CD14-positive monocyte (primary cell): Measurements from ENCODE around the gene SETD1B. TPM values are rescaled to one million over a fixed set of nuclear protein-coding genes. Genes with fewer than 3 reads are reported as not detected.

Source experiments
- DNase-seq, 3 donors: peaks; one replicate each; pipeline ENCODE4 v3.0.0-alpha.2; 2011 to 2022
- H2AFZ ChIP-seq: 2 replicates; pipeline ENCODE4 v1.6.0; 2012; ENCODE audit warnings: mild to moderate bottlenecking, low read depth, low read length, inconsistent platforms; ENCODE audit not compliant: insufficient read depth, poor library complexity, severe bottlenecking
- H3K27ac ChIP-seq, 2 donors: 1 replicate in 1 of 2; 2 replicates in 1 of 2; pipeline ENCODE4 v1.5.1; 2012 to 2013; ENCODE audit warnings: low read length in 2 of 2, control low read depth in 1 of 2, inconsistent platforms in 1 of 2, low read depth in 1 of 2, mild to moderate bottlenecking in 1 of 2
- H3K27me3 ChIP-seq, 2 donors: one replicate each; pipeline versions ENCODE4 v1.6.0 to v1.6.1; 2011 to 2013; ENCODE audit warnings: low read length in 2 of 2; ENCODE audit not compliant: control insufficient read depth in 2 of 2, insufficient read depth in 2 of 2
- H3K36me3 ChIP-seq, 2 donors: replicated peaks in 1 of 2; 1 replicate in 1 of 2; 2 replicates in 1 of 2; pipeline versions ENCODE4 v1.5.1 to v1.6.1; 2012 to 2013; ENCODE audit warnings: low read length in 2 of 2, control low read depth in 1 of 2, inconsistent platforms in 1 of 2, mild to moderate bottlenecking in 1 of 2; ENCODE audit not compliant: insufficient read depth in 2 of 2, control insufficient read depth in 1 of 2
- H3K4me1 ChIP-seq, 2 donors: 1 replicate in 1 of 2; 2 replicates in 1 of 2; pipeline versions ENCODE4 v1.5.1 to v1.6.1; 2012 to 2013; ENCODE audit warnings: low read length in 2 of 2, control low read depth in 1 of 2, inconsistent platforms in 1 of 2, mild to moderate bottlenecking in 1 of 2, moderate library complexity in 1 of 2; ENCODE audit not compliant: insufficient read depth in 2 of 2, control insufficient read depth in 1 of 2
- H3K4me2 ChIP-seq: replicated peaks from 2 replicates; pipeline ENCODE3; 2012; ENCODE audit warnings: low read length, moderate library complexity, mild to moderate bottlenecking; ENCODE audit not compliant: poor library complexity, severe bottlenecking; ENCODE audit errors: extremely low read depth
- H3K4me3 ChIP-seq, 3 experiments: fragments of 200-600 bp in 1 of 3; sonication (generic) in 1 of 3; replicated peaks in 1 of 3; 1 replicate in 2 of 3; 2 replicates in 1 of 3; pipeline ENCODE4 v1.5.1; 2011 to 2013; ENCODE audit warnings: low read length in 3 of 3, mild to moderate bottlenecking in 3 of 3, control low read depth in 2 of 3, low read depth in 2 of 3, inconsistent platforms in 1 of 3, moderate library complexity in 1 of 3
- H3K79me2 ChIP-seq: 2 replicates; pipeline ENCODE4 v1.6.0; 2012; ENCODE audit warnings: mild to moderate bottlenecking, control low read depth, inconsistent platforms, low read length, moderate library complexity; ENCODE audit not compliant: insufficient read depth
- H3K9ac ChIP-seq: 2 replicates; pipeline ENCODE4 v1.6.0; 2017; ENCODE audit warnings: low read length, mild to moderate bottlenecking; ENCODE audit not compliant: insufficient read depth, poor library complexity, severe bottlenecking
- H3K9me3 ChIP-seq, 2 donors: replicated peaks in 1 of 2; 1 replicate in 1 of 2; 2 replicates in 1 of 2; pipeline versions ENCODE4 v1.5.1 to v1.6.1; 2012 to 2013; ENCODE audit warnings: low read length in 2 of 2, control low read depth in 1 of 2; ENCODE audit not compliant: control insufficient read depth in 1 of 2, insufficient read depth in 1 of 2
- H4K20me1 ChIP-seq: 2 replicates; pipeline ENCODE4 v1.6.0; 2012; ENCODE audit warnings: mild to moderate bottlenecking, low read length, control low read depth, moderate library complexity; ENCODE audit not compliant: insufficient read depth
- H3K27ac Mint-ChIP-seq, 7 donors: one replicate each; pipeline ENCODE4 v1.8.0; 2020; ENCODE audit warnings: mild to moderate bottlenecking in 7 of 7, mixed read lengths in 7 of 7, moderate library complexity in 6 of 7, inconsistent platforms in 2 of 7
- H3K27me3 Mint-ChIP-seq, 3 donors: one replicate each; pipeline ENCODE4 v1.8.0; 2021 to 2022; ENCODE audit warnings: low read depth in 3 of 3, mild to moderate bottlenecking in 3 of 3, mixed read lengths in 3 of 3, moderate library complexity in 3 of 3, inconsistent platforms in 1 of 3
- H3K36me3 Mint-ChIP-seq, 2 donors: one replicate each; pipeline ENCODE4 v1.8.0; 2020; ENCODE audit warnings: mixed read lengths in 2 of 2, inconsistent platforms in 1 of 2, mild to moderate bottlenecking in 1 of 2
- H3K4me1 Mint-ChIP-seq: one replicate; pipeline ENCODE4 v1.8.0; 2020; ENCODE audit warnings: mild to moderate bottlenecking, mixed read lengths
- H3K4me3 Mint-ChIP-seq, 2 donors: one replicate each; pipeline ENCODE4 v1.8.0; 2020; ENCODE audit warnings: mild to moderate bottlenecking in 2 of 2, mixed read lengths in 2 of 2, moderate library complexity in 1 of 2
- H3K9me3 Mint-ChIP-seq, 7 donors: one replicate each; pipeline ENCODE4 v1.8.0; 2020 to 2022; ENCODE audit warnings: mixed read lengths in 7 of 7, mild to moderate bottlenecking in 6 of 7, moderate library complexity in 6 of 7, inconsistent platforms in 2 of 7
- WGBS: methylation state at CpG from one replicate; pipeline ENCODE4 v1.1.5; 2013; ENCODE audit warnings: missing lambda C conversion rate; ENCODE audit not compliant: insufficient coverage; 5-methylcytosine and 5-hydroxymethylcytosine counted together
- intact Hi-C, 2 donors: fragments of 100-400 bp; cut with micrococcal nuclease; formaldehyde crosslinking; loops; one replicate each; pipeline versions ENCODE4 v1.15.0 to v1.15.1; 2023
- polyA plus RNA-seq, 3 donors: library from polyadenylated mRNA; depleted of rRNA in 1 of 3; unstranded in 2 of 3; stranded (reverse) in 1 of 3; fragments of 300-500 nt in 2 of 3; fragments of >200 nt in 1 of 3; fragmentation: Illumina TruSeq in 2 of 3; gene quantifications; 1 replicate in 2 of 3; 2 replicates in 1 of 3; pipeline ENCODE4 v1.2.3, GENCODE V29; 2012 to 2021
- TF ChIP-seq, protein P1 (sequence below): fragments of 200-600 bp; IDR thresholded peaks from one replicate; pipeline ENCODE4 v1.8.0; 2022; ENCODE audit warnings: antibody characterized with exemption, mild to moderate bottlenecking

SETD1B gene
- polyA plus RNA-seq, 3 donors, result 0.28 to 9.0 (median 0.60) TPM

DNA sequence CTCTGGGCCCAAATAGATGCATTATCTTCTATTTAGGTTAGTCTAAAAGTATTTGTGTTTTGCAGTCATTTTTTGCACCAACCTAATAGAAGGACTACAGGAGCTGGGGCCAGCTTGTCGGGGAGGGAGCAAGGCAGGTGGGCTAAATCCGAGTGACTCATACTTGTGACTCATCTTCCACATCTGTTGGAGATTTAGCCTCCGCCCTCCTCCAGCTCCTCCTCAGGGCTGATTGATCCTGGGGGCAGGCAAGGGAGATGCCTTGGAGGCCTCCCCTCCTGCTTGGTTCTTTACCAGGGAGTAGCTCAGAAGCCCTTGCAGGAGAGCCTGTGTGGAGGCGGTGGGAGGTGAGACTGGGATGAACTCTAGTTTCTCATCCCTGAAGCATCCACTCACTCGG is 38.2 kb upstream of the SETD1B start:
- Histone ChIP-seq H4K20me1 (no peaks in the 10 kb centered on the region), H3K27me3 (no peaks in the 10 kb centered on the region), H3K9ac (no peak overlapping the region), H3K27ac (no peak overlapping the region), H2AFZ (no peak overlapping the region), H3K36me3 (no peaks in the 10 kb centered on the region), H3K9me3 (no peaks in the 10 kb centered on the region), H3K4me3 (no peak overlapping the region), H3K79me2 (no peaks in the 10 kb centered on the region), H3K4me2 (no peak overlapping the region), H3K4me1 (no peaks in the 10 kb centered on the region)
- H3K27me3 Mint-ChIP-seq, result peaks cover 0 to 2% (median 0%) of the 10 kb centered on the region in 3 donors
- no peak overlapping the region for H3K27ac Mint-ChIP-seq
- peaks cover 0 to 2% of the 10 kb centered on the region in 2 donors for H3K36me3 Mint-ChIP-seq
- H3K9me3 Mint-ChIP-seq, result no peaks in the 10 kb centered on the region
- H3K4me3 Mint-ChIP-seq, result no peak overlapping the region
- no peak for DNase-seq
- TF ChIP-seq, protein P1, sequence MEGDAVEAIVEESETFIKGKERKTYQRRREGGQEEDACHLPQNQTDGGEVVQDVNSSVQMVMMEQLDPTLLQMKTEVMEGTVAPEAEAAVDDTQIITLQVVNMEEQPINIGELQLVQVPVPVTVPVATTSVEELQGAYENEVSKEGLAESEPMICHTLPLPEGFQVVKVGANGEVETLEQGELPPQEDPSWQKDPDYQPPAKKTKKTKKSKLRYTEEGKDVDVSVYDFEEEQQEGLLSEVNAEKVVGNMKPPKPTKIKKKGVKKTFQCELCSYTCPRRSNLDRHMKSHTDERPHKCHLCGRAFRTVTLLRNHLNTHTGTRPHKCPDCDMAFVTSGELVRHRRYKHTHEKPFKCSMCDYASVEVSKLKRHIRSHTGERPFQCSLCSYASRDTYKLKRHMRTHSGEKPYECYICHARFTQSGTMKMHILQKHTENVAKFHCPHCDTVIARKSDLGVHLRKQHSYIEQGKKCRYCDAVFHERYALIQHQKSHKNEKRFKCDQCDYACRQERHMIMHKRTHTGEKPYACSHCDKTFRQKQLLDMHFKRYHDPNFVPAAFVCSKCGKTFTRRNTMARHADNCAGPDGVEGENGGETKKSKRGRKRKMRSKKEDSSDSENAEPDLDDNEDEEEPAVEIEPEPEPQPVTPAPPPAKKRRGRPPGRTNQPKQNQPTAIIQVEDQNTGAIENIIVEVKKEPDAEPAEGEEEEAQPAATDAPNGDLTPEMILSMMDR, result no peak
- H3K4me1 Mint-ChIP-seq, result peaks cover 6% of the 10 kb centered on the region
- intact Hi-C loops, result no loop called here
- WGBS, result 100% methylated on average over 1 of the region's 5 CpGs

DNA sequence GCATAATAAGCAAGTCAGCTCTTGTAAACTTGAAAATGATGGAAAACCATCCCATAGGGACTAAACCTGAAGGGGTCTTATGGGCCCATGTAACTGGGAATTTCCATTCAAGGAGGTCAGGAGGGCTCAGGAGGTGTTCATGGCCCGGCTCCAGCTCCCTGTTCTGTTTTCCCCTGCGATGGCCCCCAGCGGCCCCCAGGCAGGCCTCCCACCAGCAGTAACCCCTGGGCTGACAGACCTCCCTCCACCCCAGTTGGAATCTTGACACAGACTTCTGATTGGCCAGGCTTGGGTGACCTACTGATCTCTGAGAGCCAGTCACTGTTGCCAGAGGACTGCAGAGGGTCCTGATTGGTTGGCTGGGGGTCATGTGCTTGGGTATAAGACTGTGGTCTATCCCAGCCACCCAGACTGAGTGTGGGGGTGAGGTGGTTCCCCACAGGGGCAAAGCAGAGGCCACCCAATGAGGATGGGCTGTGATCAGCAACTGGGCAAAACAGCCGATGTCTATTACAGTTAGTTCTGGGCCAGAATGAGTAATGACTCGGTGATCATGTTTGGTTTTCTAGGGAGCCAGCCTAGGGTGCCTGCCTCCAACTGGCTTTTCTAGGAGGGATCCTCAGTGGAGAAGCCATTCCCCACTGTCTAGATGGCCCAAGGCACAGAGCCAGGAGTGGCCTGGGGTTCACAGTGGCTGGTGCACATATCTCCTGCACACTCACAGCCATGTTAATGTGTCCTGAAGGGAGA is 37.3 kb upstream of the SETD1B start:
- Histone ChIP-seq H4K20me1 (no peaks in the 10 kb centered on the region), H3K79me2 (no peaks in the 10 kb centered on the region), H3K9ac (no peak overlapping the region), H3K9me3 (no peaks in the 10 kb centered on the region), H3K4me3 (no peak overlapping the region), H3K27ac (no peak overlapping the region), H3K4me1 (no peaks in the 10 kb centered on the region), H3K36me3 (no peaks in the 10 kb centered on the region), H3K27me3 (no peaks in the 10 kb centered on the region), H2AFZ (no peak overlapping the region), H3K4me2 (no peak overlapping the region)
- 100% methylated on average over 2 of the region's 5 CpGs for WGBS
- no peak for DNase-seq
- H3K27me3 Mint-ChIP-seq, result peaks cover 0 to 2% (median 0%) of the 10 kb centered on the region in 3 donors
- intact Hi-C loops, result no loop called here
- TF ChIP-seq, protein P1, result no peak
- no peaks in the 10 kb centered on the region for H3K9me3 Mint-ChIP-seq
- H3K4me1 Mint-ChIP-seq, result peaks cover 6% of the 10 kb centered on the region
- no peak overlapping the region for H3K27ac Mint-ChIP-seq
- no peak overlapping the region for H3K4me3 Mint-ChIP-seq
- H3K36me3 Mint-ChIP-seq, result peaks cover 0 to 2% of the 10 kb centered on the region in 2 donors
